ENCODE results near the gene IFT22.

The IFT22 gene

DNA sequence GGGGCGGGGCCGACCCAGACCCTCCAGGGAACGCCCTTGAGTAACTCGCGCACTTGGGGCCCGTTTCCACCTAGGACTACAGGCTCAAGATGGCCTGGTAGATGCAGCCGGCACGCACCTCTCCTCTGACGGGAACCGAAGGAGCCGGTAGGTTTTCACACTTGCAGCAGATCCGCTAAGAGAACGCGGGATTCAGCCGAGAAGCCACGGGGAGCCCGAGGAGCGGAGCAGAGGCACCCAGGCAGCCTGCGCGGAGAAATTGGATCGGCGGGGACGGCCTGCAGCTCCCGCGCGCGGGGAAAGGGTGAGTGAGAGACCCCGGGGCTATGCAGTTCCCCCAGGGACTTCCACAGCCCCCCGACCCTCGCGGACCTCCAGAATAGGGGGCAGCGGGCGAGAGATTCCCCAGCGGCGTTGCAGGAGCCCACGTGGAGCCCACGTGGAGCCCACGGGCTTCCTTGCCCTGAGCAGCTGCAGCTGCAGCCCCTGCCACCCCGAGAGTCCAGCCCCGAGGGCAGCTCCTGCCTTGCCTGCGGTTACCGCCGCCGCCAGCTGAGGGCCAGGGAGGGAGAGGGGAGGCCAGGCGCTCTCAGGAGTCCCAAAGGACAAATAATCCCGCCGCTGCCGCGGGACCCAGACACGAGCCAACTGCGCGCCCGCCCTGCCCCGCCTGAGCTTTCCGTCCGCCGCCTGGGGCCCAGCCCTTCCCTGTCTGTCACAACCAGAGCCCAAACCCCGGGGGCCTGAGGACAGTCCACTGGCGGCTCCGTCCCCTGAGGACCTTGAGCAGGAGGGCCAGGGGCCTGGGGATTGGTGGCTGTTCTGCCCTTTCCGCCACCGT is 13.1 kb downstream of the IFT22 start:
- Histone ChIP-seq H3K9ac (ENCODE audit: low read length) (peak overlapping the region; percentile 98), H3K27ac (ENCODE audit: low read depth, low read length) (peak overlapping the region; percentile 97), H3K4me3 (ENCODE audit: low read depth, low read length) (peak overlapping the region; percentile 90)

DNA sequence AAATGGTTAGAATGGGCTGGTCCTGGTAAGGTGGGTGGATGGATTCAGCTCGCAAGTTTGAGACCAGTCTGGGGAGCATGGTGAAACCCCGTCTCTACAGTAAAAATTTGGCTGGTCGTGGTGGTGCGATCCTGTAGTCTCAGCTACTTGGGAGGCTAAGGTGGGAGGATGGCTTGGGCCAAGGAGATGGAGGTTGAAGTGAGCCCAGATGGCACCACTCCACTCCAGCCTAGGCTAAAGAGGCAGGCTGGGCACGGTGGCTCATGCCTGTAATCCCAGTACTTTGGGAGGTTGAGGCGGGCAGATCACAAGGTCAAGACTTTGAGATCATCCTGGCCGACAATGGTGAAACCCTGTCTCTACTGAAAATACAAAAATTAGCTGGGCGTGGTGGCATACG is 15.3 kb downstream of the IFT22 start:
- Histone ChIP-seq H3K27me3 (ENCODE audit: control insufficient read depth, insufficient read depth, low read length) (no peaks in the 10 kb centered on the region), H3K9me3 (ENCODE audit: control insufficient read depth, insufficient read depth, low read depth, low read length) (no peaks in the 10 kb centered on the region), H3K9ac (ENCODE audit: low read length) (no peak overlapping the region), H3K27ac (ENCODE audit: low read depth, low read length) (no peak overlapping the region), H3K4me1 (ENCODE audit: control insufficient read depth, insufficient read depth, low read length) (peaks cover 15% of the 10 kb centered on the region; the same call in 1 of the 2 replicates), H3K4me3 (ENCODE audit: low read depth, low read length) (no peak overlapping the region), H3K36me3 (ENCODE audit: control insufficient read depth, insufficient read depth, low read length) (peaks cover 48% of the 10 kb centered on the region)

More for the DNA sequence above, 13.1 kb downstream of the IFT22 start:
- H3K27me3 ChIP-seq (ENCODE audit: control insufficient read depth, insufficient read depth, low read length), result no peaks in the 10 kb centered on the region
- H3K4me1 ChIP-seq (ENCODE audit: control insufficient read depth, insufficient read depth, low read length), result 0 out of 2 replicates have a peak, but pooled peaks cover 10% of the 10 kb centered on the region
- H3K9me3 ChIP-seq (ENCODE audit: control insufficient read depth, insufficient read depth, low read depth, low read length), result no peaks in the 10 kb centered on the region
- H3K36me3 ChIP-seq (ENCODE audit: control insufficient read depth, insufficient read depth, low read length), result peaks cover 53% of the 10 kb centered on the region

- H3K27me3 ChIP-seq (ENCODE audit: control insufficient read depth, insufficient read depth, low read length), result peaks cover 16% of the 10 kb centered on the region; the same call in 1 of the 2 replicates
- peak overlapping the region; percentile 86 for H3K9ac ChIP-seq (ENCODE audit: low read length)
- H3K36me3 ChIP-seq (ENCODE audit: control insufficient read depth, insufficient read depth, low read length), result peaks cover 41% of the 10 kb centered on the region
- H3K4me3 ChIP-seq (ENCODE audit: low read depth, low read length), result peak overlapping the region; percentile 79
- no peaks in the 10 kb centered on the region for H3K9me3 ChIP-seq (ENCODE audit: control insufficient read depth, insufficient read depth, low read depth, low read length)
- H3K27ac ChIP-seq (ENCODE audit: low read depth, low read length), result peak overlapping the region; percentile 85
- peaks cover 16% of the 10 kb centered on the region; the same call in 1 of the 2 replicates for H3K4me1 ChIP-seq (ENCODE audit: control insufficient read depth, insufficient read depth, low read length)
These were observed 18.4 kb downstream of the IFT22 start for GRCh38 chr7:101303102-101303701.

DNA sequence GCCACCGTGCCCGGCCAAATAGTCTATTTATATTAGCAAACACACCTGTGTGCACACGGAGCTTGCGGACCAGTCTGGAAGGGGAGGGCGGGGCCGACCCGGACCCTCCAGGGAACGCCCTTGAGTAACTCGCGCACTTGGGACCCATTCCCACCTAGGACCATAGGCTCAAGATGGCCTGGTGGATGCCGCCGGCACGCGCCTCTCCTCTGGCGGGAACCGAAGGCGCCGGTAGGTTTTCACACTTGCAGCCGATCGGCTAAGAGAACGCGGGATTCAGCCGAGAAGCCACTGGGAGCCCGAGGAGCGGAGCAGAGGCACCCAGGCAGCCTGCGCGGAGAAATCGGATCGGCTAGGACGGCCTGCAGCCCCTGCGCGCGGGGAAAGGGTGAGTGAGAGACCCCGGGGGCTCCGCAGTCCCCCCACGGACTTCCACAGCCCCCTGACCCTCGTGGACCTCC is 18.9 kb downstream of the IFT22 start:
- Histone ChIP-seq H3K27me3 (ENCODE audit: control insufficient read depth, insufficient read depth, low read length) (peaks cover 16% of the 10 kb centered on the region; the same call in 1 of the 2 replicates), H3K9ac (ENCODE audit: low read length) (peak overlapping the region; percentile 86), H3K4me1 (ENCODE audit: control insufficient read depth, insufficient read depth, low read length) (peaks cover 16% of the 10 kb centered on the region; the same call in 1 of the 2 replicates), H3K4me3 (ENCODE audit: low read depth, low read length) (peak overlapping the region; percentile 79), H3K36me3 (ENCODE audit: control insufficient read depth, insufficient read depth, low read length) (peaks cover 41% of the 10 kb centered on the region), H3K9me3 (ENCODE audit: control insufficient read depth, insufficient read depth, low read depth, low read length) (no peaks in the 10 kb centered on the region), H3K27ac (ENCODE audit: low read depth, low read length) (peak overlapping the region; percentile 85)

- Histone ChIP-seq H3K9me3 (ENCODE audit: control insufficient read depth, insufficient read depth, low read depth, low read length) (no peaks in the 10 kb centered on the region), H3K27ac (ENCODE audit: low read depth, low read length) (peak overlapping the region; percentile 97), H3K4me3 (ENCODE audit: low read depth, low read length) (peak overlapping the region; percentile 79), H3K9ac (ENCODE audit: low read length) (peak overlapping the region; percentile 97), H3K27me3 (ENCODE audit: control insufficient read depth, insufficient read depth, low read length) (peaks cover 16% of the 10 kb centered on the region; the same call in 1 of the 2 replicates), H3K4me1 (ENCODE audit: control insufficient read depth, insufficient read depth, low read length) (peaks cover 16% of the 10 kb centered on the region; the same call in 1 of the 2 replicates), H3K36me3 (ENCODE audit: control insufficient read depth, insufficient read depth, low read length) (peaks cover 36% of the 10 kb centered on the region)
These were observed 20.9 kb downstream of the IFT22 start for GRCh38 chr7:101300465-101301376.

DNA sequence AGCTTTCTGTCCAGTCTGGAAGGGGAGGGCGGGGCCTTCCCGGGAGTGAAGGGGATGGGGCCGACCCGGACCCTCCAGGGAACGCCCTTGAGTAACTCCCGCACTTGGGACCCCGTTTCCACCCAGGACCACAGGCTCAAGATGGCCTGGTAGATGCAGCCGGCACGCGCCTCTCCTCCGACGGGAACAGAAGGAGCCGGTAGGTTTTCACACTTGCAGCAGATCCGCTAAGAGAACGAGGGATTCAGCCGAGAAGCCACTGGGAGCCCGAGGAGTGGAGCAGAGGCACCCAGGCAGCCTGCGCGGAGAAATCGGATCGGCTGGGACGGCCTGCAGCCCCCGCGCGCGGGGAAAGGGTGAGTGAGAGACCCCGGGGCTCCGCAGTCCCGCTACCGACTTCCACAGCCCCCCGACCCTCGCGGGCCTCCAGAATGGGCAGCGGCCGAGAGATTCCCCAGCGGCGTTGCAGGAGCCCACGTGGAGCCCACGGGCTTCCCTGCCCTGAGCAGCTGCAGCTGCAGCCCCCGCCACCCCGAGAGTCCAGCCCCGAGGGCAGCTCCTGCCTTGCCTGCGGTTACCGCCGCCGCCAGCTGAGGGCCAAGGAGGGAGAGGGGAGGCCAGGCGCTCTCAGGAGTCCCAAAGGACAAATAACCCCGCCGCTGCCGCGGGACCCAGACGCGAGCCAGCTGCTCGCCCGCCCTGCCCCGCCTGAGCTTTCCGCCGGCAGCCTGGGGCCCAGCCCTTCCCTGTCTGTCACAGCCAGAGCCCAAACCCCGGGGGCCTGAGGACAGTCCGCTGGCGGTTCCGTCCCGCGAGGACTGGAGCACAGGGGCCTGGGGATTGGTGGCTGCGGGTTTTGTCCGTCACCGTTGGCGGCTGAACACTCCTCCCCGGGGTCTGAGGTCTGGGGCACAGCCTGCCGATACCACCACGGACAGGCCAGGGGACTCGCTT is 21.8 kb downstream of the IFT22 start:
- H3K27me3 ChIP-seq (ENCODE audit: control insufficient read depth, insufficient read depth, low read length), result peaks cover 16% of the 10 kb centered on the region; the same call in 1 of the 2 replicates
- H3K9me3 ChIP-seq (ENCODE audit: control insufficient read depth, insufficient read depth, low read depth, low read length), result no peaks in the 10 kb centered on the region
- peak overlapping the region; percentile 97 for H3K9ac ChIP-seq (ENCODE audit: low read length)
- H3K4me3 ChIP-seq (ENCODE audit: low read depth, low read length), result peak overlapping the region; percentile 79
- H3K4me1 ChIP-seq (ENCODE audit: control insufficient read depth, insufficient read depth, low read length), result peaks cover 23% of the 10 kb centered on the region
- peaks cover 30% of the 10 kb centered on the region for H3K36me3 ChIP-seq (ENCODE audit: control insufficient read depth, insufficient read depth, low read length)
- peak overlapping the region; percentile 97 for H3K27ac ChIP-seq (ENCODE audit: low read depth, low read length)

DNA sequence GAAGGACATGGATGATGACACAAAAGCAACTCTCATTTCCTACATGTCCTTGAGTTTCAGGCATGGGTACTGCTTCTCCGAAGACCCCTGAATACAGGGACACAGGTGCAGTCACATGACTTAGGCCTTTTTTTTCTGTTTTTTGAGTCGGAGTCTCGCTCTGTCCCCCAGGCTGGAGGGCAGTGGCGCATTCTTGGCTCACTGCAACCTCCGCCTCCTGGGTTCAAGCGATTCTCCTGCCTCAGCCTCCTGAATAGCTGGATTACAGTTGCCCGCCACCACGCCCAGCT is 26.8 kb downstream of the IFT22 start:
- Histone ChIP-seq H3K4me1 (ENCODE audit: control insufficient read depth, insufficient read depth, low read length) (peaks cover 40% of the 10 kb centered on the region), H3K27ac (ENCODE audit: low read depth, low read length) (peak overlapping the region; percentile 96), H3K36me3 (ENCODE audit: control insufficient read depth, insufficient read depth, low read length) (no peaks in the 10 kb centered on the region), H3K9me3 (ENCODE audit: control insufficient read depth, insufficient read depth, low read depth, low read length) (no peaks in the 10 kb centered on the region), H3K4me3 (ENCODE audit: low read depth, low read length) (peak overlapping the region; percentile 20; the same call in 1 of the 2 replicates), H3K9ac (ENCODE audit: low read length) (peak overlapping the region; percentile 85), H3K27me3 (ENCODE audit: control insufficient read depth, insufficient read depth, low read length) (peaks cover 7% of the 10 kb centered on the region; the same call in 1 of the 2 replicates)

DNA sequence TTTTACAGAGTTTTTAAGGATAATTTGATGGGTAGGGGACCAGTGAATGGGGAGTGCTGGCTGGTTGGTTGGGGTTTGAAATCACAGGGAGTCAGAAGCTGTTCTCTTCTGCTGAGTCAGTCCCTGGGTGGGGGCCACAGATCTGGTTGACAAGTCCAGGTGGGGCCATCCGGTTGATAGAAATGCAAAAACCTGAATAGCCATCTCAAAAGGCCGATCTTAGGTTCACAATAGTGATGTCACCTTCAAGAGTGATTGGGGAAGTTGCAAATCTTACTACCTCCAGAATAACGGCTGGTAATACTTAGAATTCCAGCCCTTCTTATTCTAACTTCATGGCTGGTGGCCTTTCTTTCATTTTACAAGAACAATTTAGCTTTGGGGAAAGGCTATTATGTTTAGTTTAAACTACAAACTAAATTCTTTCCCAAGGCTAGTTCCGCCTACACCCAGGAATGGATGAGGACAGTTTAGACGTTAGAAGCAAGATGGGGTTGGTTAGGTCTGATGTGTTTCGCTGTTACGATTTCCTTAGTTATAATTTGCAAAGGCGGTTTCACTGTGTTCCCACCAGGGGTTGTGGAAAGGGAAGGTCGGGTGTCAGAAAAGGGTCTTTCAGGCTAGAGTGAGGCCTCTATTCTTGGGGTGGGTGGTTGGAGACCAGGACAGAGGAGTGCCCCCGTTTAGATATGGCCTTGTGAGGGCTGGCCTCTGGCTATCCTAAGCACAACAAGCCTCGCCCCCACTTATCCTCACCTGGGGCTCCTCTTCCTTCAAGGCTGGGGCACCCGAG is 27.4 kb downstream of the IFT22 start:
- peaks cover 1% of the 10 kb centered on the region; the same call in 1 of the 2 replicates for H3K27me3 ChIP-seq (ENCODE audit: control insufficient read depth, insufficient read depth, low read length)
- peaks cover 40% of the 10 kb centered on the region for H3K4me1 ChIP-seq (ENCODE audit: control insufficient read depth, insufficient read depth, low read length)
- H3K9me3 ChIP-seq (ENCODE audit: control insufficient read depth, insufficient read depth, low read depth, low read length), result no peaks in the 10 kb centered on the region
- peak overlapping the region; percentile 96 for H3K27ac ChIP-seq (ENCODE audit: low read depth, low read length)
- H3K4me3 ChIP-seq (ENCODE audit: low read depth, low read length), result peak overlapping the region; percentile 20; the same call in 1 of the 2 replicates
- H3K9ac ChIP-seq (ENCODE audit: low read length), result peak overlapping the region; percentile 85
- H3K36me3 ChIP-seq (ENCODE audit: control insufficient read depth, insufficient read depth, low read length), result no peaks in the 10 kb centered on the region
